Kidney capillary endothelial cell (primary cell): ENCODE results near the gene KRT38.
A peak's percentile ranks its signal among the peaks of the same experiment; 100 is the strongest.

Source experiments
- DNase-seq: peaks from one replicate; pipeline ENCODE4 v3.0.0-alpha.2; 2018; ENCODE audit warnings: low spot score

KRT38 gene

GRCh38 chr17:41440531-41441033 lies at the start of gene KRT38:
TSS of gene KRT38 (minus strand) at chr17:41440983. CDS start at chr17:41440921, 62 bp downstream.
- DNase-seq, result no peak

GRCh38 chr17:41489531-41489930 lies 48.7 kb upstream of the KRT38 start, which contains the start of gene KRT36:
TSS of gene KRT36 (minus strand) at chr17:41489910. CDS start at chr17:41489864, 46 bp downstream.
- no peak for DNase-seq

- DNase-seq, result no peak
Observed at GRCh38 chr17:41486809-41487530, 46.2 kb upstream of the KRT38 start.

GRCh38 chr17:41486316-41486715 lies 45.5 kb upstream of the KRT38 start:
- DNase-seq, result no peak

GRCh38 chr17:41484920-41485904 lies 44.4 kb upstream of the KRT38 start:
- no peak for DNase-seq

- DNase-seq, result no peak
Observed at GRCh38 chr17:41483991-41484826, 43.4 kb upstream of the KRT38 start.

GRCh38 chr17:41483531-41483930 lies 42.7 kb upstream of the KRT38 start:
- no peak for DNase-seq

GRCh38 chr17:41481036-41481435 lies 40.3 kb upstream of the KRT38 start, which contains the start of gene KRT35:
TSS of gene KRT35 (minus strand) at chr17:41481151. CDS start at chr17:41481097, 54 bp downstream.
- DNase-seq, result no peak

GRCh38 chr17:41480581-41480980 lies 39.8 kb upstream of the KRT38 start:
- DNase-seq, result no peak

GRCh38 chr17:41480136-41480535 lies 39.4 kb upstream of the KRT38 start:
- no peak for DNase-seq

- DNase-seq, result no peak
Observed at GRCh38 chr17:41478237-41478636, 37.5 kb upstream of the KRT38 start.

GRCh38 chr17:41476866-41477815 lies 36.4 kb upstream of the KRT38 start:
- no peak for DNase-seq

- no peak for DNase-seq
Observed at GRCh38 chr17:41475421-41475820, 34.6 kb upstream of the KRT38 start.

GRCh38 chr17:41474863-41475262 lies 34.1 kb upstream of the KRT38 start:
- DNase-seq, result no peak

- DNase-seq, result no peak
Observed at GRCh38 chr17:41468346-41468745, 27.6 kb upstream of the KRT38 start.

GRCh38 chr17:41467561-41467960 lies 26.8 kb upstream of the KRT38 start:
- DNase-seq, result no peak

GRCh38 chr17:41466988-41467387 lies 26.2 kb upstream of the KRT38 start, which contains the start of gene KRT32:
TSS of gene KRT32 (minus strand) at chr17:41467386. CDS start at chr17:41467325, 61 bp downstream.
- DNase-seq, result no peak

GRCh38 chr17:41464682-41465081 lies 23.9 kb upstream of the KRT38 start:
- DNase-seq, result peak; percentile 68

- no peak for DNase-seq
Observed at GRCh38 chr17:41464173-41464572, 23.4 kb upstream of the KRT38 start.

- DNase-seq, result no peak
Observed at GRCh38 chr17:41463746-41464145, 23.0 kb upstream of the KRT38 start.
